ENCODE results near the gene TCFL5.

TCFL5 gene

GRCh38 chr20:62834967-62835730, 26.5 kb downstream of the TCFL5 start:
- Histone ChIP-seq H3K27ac (no peak overlapping the region), H3K9ac (no peak overlapping the region), H3K79me2 (ENCODE audit: insufficient read depth, low read depth) (no peaks in the 10 kb centered on the region), H3K4me3 (IDR thresholded peaks at IDR 0.05; ENCODE audit: insufficient read depth, low read depth, low read length) (no peak overlapping the region), H4K20me1 (ENCODE audit: insufficient read depth) (no peaks in the 10 kb centered on the region), H3K36me3 (ENCODE audit: insufficient read depth) (no peaks in the 10 kb centered on the region), H3K27me3 (ENCODE audit: insufficient read depth, low read depth) (no peaks in the 10 kb centered on the region), H2AFZ (ENCODE audit: low read depth) (no peak overlapping the region), H3K4me2 (no peak overlapping the region), H3K4me1 (ENCODE audit: low read depth, poor library complexity, severe bottlenecking) (peaks cover 56% of the 10 kb centered on the region)
- TF ChIP-seq, protein P1, sequence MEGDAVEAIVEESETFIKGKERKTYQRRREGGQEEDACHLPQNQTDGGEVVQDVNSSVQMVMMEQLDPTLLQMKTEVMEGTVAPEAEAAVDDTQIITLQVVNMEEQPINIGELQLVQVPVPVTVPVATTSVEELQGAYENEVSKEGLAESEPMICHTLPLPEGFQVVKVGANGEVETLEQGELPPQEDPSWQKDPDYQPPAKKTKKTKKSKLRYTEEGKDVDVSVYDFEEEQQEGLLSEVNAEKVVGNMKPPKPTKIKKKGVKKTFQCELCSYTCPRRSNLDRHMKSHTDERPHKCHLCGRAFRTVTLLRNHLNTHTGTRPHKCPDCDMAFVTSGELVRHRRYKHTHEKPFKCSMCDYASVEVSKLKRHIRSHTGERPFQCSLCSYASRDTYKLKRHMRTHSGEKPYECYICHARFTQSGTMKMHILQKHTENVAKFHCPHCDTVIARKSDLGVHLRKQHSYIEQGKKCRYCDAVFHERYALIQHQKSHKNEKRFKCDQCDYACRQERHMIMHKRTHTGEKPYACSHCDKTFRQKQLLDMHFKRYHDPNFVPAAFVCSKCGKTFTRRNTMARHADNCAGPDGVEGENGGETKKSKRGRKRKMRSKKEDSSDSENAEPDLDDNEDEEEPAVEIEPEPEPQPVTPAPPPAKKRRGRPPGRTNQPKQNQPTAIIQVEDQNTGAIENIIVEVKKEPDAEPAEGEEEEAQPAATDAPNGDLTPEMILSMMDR (conservative IDR thresholded peaks at IDR 0.05; ENCODE audit: low read depth, low read length): no peak

GRCh38 chr20:62832951-62833391, 28.7 kb downstream of the TCFL5 start:
- TF ChIP-seq, protein P1 (conservative IDR thresholded peaks at IDR 0.05; ENCODE audit: low read depth, low read length): no peak
- H3K27ac ChIP-seq: peak overlapping the region; percentile 85
- no peaks in the 10 kb centered on the region for H3K79me2 ChIP-seq (ENCODE audit: insufficient read depth, low read depth)
- H4K20me1 ChIP-seq (ENCODE audit: insufficient read depth): no peaks in the 10 kb centered on the region
- peak overlapping the region; percentile 57 for H3K9ac ChIP-seq
- peaks cover 43% of the 10 kb centered on the region for H3K4me1 ChIP-seq (ENCODE audit: low read depth, poor library complexity, severe bottlenecking)
- peak overlapping the region; percentile 64 for H3K4me2 ChIP-seq
- H3K36me3 ChIP-seq (ENCODE audit: insufficient read depth): no peaks in the 10 kb centered on the region
- H3K4me3 ChIP-seq (IDR thresholded peaks at IDR 0.05; ENCODE audit: insufficient read depth, low read depth, low read length): no peak overlapping the region
- H2AFZ ChIP-seq (ENCODE audit: low read depth): peak overlapping the region; percentile 66
- H3K27me3 ChIP-seq (ENCODE audit: insufficient read depth, low read depth): no peaks in the 10 kb centered on the region

GRCh38 chr20:62832212-62832922, 29.3 kb downstream of the TCFL5 start:
- Histone ChIP-seq H2AFZ (ENCODE audit: low read depth) (peak overlapping the region; percentile 66), H3K27ac (peak overlapping the region; percentile 85)

DNA sequence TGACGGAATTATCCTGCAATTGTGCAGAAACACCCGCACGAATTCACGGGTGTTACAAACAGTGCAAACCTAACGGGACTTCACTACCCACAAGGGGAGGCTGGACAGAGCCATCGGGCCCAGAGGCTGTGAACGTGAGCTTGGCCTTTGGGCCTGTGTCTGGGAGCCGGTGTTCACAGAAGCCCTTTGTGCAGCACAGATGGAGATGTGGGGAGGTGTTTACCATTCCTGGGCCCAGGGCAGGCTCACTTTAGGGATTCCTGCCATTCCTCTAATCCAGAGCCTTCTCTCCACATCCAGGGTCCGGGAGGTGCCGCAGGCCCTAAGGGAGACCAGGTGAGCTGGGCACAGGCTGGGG, 29.8 kb downstream of the TCFL5 start:
- Histone ChIP-seq H3K36me3 (ENCODE audit: insufficient read depth) (no peaks in the 10 kb centered on the region), H2AFZ (ENCODE audit: low read depth) (peak overlapping the region; percentile 66), H3K9ac (peak overlapping the region; percentile 25; the same call in 1 of the 2 replicates), H4K20me1 (ENCODE audit: insufficient read depth) (no peaks in the 10 kb centered on the region), H3K27me3 (ENCODE audit: insufficient read depth, low read depth) (no peaks in the 10 kb centered on the region), H3K4me3 (IDR thresholded peaks at IDR 0.05; ENCODE audit: insufficient read depth, low read depth, low read length) (no peak overlapping the region), H3K4me1 (ENCODE audit: low read depth, poor library complexity, severe bottlenecking) (peaks cover 34% of the 10 kb centered on the region), H3K79me2 (ENCODE audit: insufficient read depth, low read depth) (no peaks in the 10 kb centered on the region), H3K4me2 (peak overlapping the region; percentile 64), H3K27ac (peak overlapping the region; percentile 85)
- TF ChIP-seq, protein P1 (conservative IDR thresholded peaks at IDR 0.05; ENCODE audit: low read depth, low read length): no peak

More at GRCh38 chr20:62832212-62832922, 29.3 kb downstream of the TCFL5 start:
- Histone ChIP-seq H3K36me3 (ENCODE audit: insufficient read depth) (no peaks in the 10 kb centered on the region), H3K9ac (peak overlapping the region; percentile 57; the same call in 1 of the 2 replicates), H3K79me2 (ENCODE audit: insufficient read depth, low read depth) (no peaks in the 10 kb centered on the region), H3K4me3 (IDR thresholded peaks at IDR 0.05; ENCODE audit: insufficient read depth, low read depth, low read length) (no peak overlapping the region), H3K27me3 (ENCODE audit: insufficient read depth, low read depth) (no peaks in the 10 kb centered on the region), H3K4me2 (peak overlapping the region; percentile 64), H3K4me1 (ENCODE audit: low read depth, poor library complexity, severe bottlenecking) (peaks cover 38% of the 10 kb centered on the region), H4K20me1 (ENCODE audit: insufficient read depth) (no peaks in the 10 kb centered on the region)
- TF ChIP-seq, protein P1 (conservative IDR thresholded peaks at IDR 0.05; ENCODE audit: low read depth, low read length): no peak; the same call in 1 of the 2 replicates
